Mesenchymal stem cell (in vitro differentiated cells and primary cell): Measurements from ENCODE around the gene PTPRN2.

ENCODE experiments used
- DNase-seq: peaks from one replicate; pipeline ENCODE4 v3.0.0-alpha.2; 2013
- H2AFZ ChIP-seq: one replicate; pipeline ENCODE4 v1.6.1; 2013; ENCODE audit warnings: low read depth, mild to moderate bottlenecking, control low read depth, inconsistent platforms, low read length, moderate library complexity
- H2AK5ac ChIP-seq: 2 replicates; pipeline ENCODE4 v1.6.1; 2013; ENCODE audit warnings: low read length, moderate library complexity, mild to moderate bottlenecking, inconsistent platforms; ENCODE audit not compliant: severe bottlenecking
- H2BK120ac ChIP-seq: one replicate; pipeline ENCODE4 v1.6.1; 2013; ENCODE audit warnings: low read depth, mild to moderate bottlenecking, inconsistent platforms, low read length, moderate library complexity
- H2BK12ac ChIP-seq, 2 experiments: one replicate each; pipeline ENCODE4 v1.6.1; 2013; ENCODE audit warnings: inconsistent platforms in 2 of 2, low read length in 2 of 2, mild to moderate bottlenecking in 2 of 2, moderate library complexity in 2 of 2, control low read depth in 1 of 2
- H2BK15ac ChIP-seq: one replicate; pipeline ENCODE4 v1.6.1; 2013; ENCODE audit warnings: mild to moderate bottlenecking, low read depth, inconsistent platforms; ENCODE audit not compliant: poor library complexity, severe bottlenecking
- H2BK5ac ChIP-seq: 2 replicates; pipeline ENCODE4 v1.6.1; 2013; ENCODE audit warnings: low read depth, mild to moderate bottlenecking, low read length, control low read depth, inconsistent platforms; ENCODE audit not compliant: poor library complexity, severe bottlenecking
- H3K14ac ChIP-seq, 2 experiments: one replicate each; pipeline ENCODE4 v1.6.1; 2013; ENCODE audit warnings: inconsistent platforms in 2 of 2, low read length in 2 of 2, control low read depth in 1 of 2, mild to moderate bottlenecking in 1 of 2, moderate library complexity in 1 of 2
- H3K18ac ChIP-seq, 2 experiments: one replicate each; pipeline ENCODE4 v1.6.1; 2013; ENCODE audit warnings: inconsistent platforms in 2 of 2, low read length in 2 of 2, control low read depth in 1 of 2, low read depth in 1 of 2, mild to moderate bottlenecking in 1 of 2
- H3K23ac ChIP-seq, 2 experiments: one replicate each; pipeline ENCODE4 v1.6.1; 2013; ENCODE audit warnings: inconsistent platforms in 2 of 2, low read length in 2 of 2, mild to moderate bottlenecking in 2 of 2, moderate library complexity in 2 of 2, control low read depth in 1 of 2
- H3K27ac ChIP-seq: 2 replicates; pipeline ENCODE4 v1.5.1; 2013; ENCODE audit warnings: mild to moderate bottlenecking, moderate library complexity, low read length, control low read depth, inconsistent platforms; ENCODE audit not compliant: poor library complexity, severe bottlenecking
- H3K27me3 ChIP-seq, 2 experiments: 2 replicates each; pipeline versions ENCODE4 v1.6.1 to v1.7.0; 2013; ENCODE audit warnings: low read length in 2 of 2, mild to moderate bottlenecking in 2 of 2, moderate library complexity in 2 of 2, control low read depth in 1 of 2, inconsistent platforms in 1 of 2; ENCODE audit not compliant: control insufficient read depth in 1 of 2, insufficient read depth in 1 of 2
- H3K36me3 ChIP-seq, 2 experiments: 2 replicates each; pipeline versions ENCODE4 v1.6.1 to v1.7.0; 2013; ENCODE audit warnings: low read length in 2 of 2, control low read depth in 1 of 2, inconsistent platforms in 1 of 2, low read depth in 1 of 2, mild to moderate bottlenecking in 1 of 2; ENCODE audit not compliant: insufficient read depth in 2 of 2, control insufficient read depth in 1 of 2
- H3K4ac ChIP-seq, 2 experiments: one replicate each; pipeline ENCODE4 v1.6.1; 2013; ENCODE audit warnings: inconsistent platforms in 2 of 2, low read length in 2 of 2, mild to moderate bottlenecking in 2 of 2, moderate library complexity in 2 of 2, control low read depth in 1 of 2, low read depth in 1 of 2
- H3K4me1 ChIP-seq: 2 replicates; pipeline ENCODE4 v1.6.1; 2013; ENCODE audit warnings: low read depth, low read length, control low read depth; ENCODE audit not compliant: control insufficient read depth, insufficient read depth
- H3K4me2 ChIP-seq: 2 replicates; pipeline ENCODE4 v1.6.1; 2013; ENCODE audit warnings: low read length, mild to moderate bottlenecking, inconsistent platforms; ENCODE audit not compliant: poor library complexity, severe bottlenecking
- H3K4me3 ChIP-seq, 2 experiments: 2 replicates each; pipeline versions ENCODE4 v1.5.1 to v1.7.0; 2013; ENCODE audit warnings: low read length in 2 of 2, mild to moderate bottlenecking in 2 of 2, control low read depth in 1 of 2, low read depth in 1 of 2; ENCODE audit not compliant: insufficient read depth in 1 of 2
- H3K79me1 ChIP-seq: replicated peaks from 2 replicates; pipeline ENCODE4 v1.6.1; 2013; ENCODE audit warnings: mild to moderate bottlenecking, control low read depth, low read length, inconsistent platforms; ENCODE audit not compliant: poor library complexity, severe bottlenecking
- H3K9ac ChIP-seq: 2 replicates; pipeline ENCODE4 v1.7.0; 2013; ENCODE audit warnings: mild to moderate bottlenecking, low read length, moderate library complexity
- H3K9me3 ChIP-seq: 2 replicates; pipeline ENCODE4 v1.7.0; 2013; ENCODE audit warnings: mild to moderate bottlenecking, low read length; ENCODE audit not compliant: control insufficient read depth
- H4K8ac ChIP-seq: one replicate; pipeline ENCODE4 v1.6.1; 2013; ENCODE audit warnings: inconsistent platforms, mild to moderate bottlenecking, low read length, moderate library complexity
- H4K91ac ChIP-seq: one replicate; pipeline ENCODE4 v1.6.1; 2013; ENCODE audit warnings: mild to moderate bottlenecking, low read length, inconsistent platforms
- WGBS: methylation state at CpG from one replicate; pipeline ENCODE4 v1.1.7; 2013; ENCODE audit warnings: mixed read lengths; 5-methylcytosine and 5-hydroxymethylcytosine counted together

PTPRN2 gene

GRCh38 chr7:158246960-158247673, 340.5 kb downstream of the PTPRN2 start:
- Histone ChIP-seq H3K27ac (no peak overlapping the region), H3K4ac (no peak overlapping the region), H4K91ac (no peak overlapping the region), H2BK120ac (no peak overlapping the region), H2AK5ac (no peak overlapping the region), H3K36me3 (no peaks in the 10 kb centered on the region), H3K23ac (no peak overlapping the region), H3K27me3 (no peaks in the 10 kb centered on the region), H3K14ac (no peak overlapping the region), H3K9ac (no peak overlapping the region), H3K18ac (no peak overlapping the region), H3K4me2 (no peak overlapping the region), H2BK12ac (no peak overlapping the region), H2BK5ac (no peak overlapping the region), H2AFZ (no peak overlapping the region), H3K79me1 (no peaks in the 10 kb centered on the region), H2BK15ac (no peak overlapping the region), H4K8ac (no peak overlapping the region), H3K9me3 (peaks cover 29% of the 10 kb centered on the region), H3K4me1 (no peaks in the 10 kb centered on the region), H3K4me3 (no peak overlapping the region)
- DNase-seq = no peak
- WGBS = 81% methylated on average over 17 of the region's 28 CpGs

DNA sequence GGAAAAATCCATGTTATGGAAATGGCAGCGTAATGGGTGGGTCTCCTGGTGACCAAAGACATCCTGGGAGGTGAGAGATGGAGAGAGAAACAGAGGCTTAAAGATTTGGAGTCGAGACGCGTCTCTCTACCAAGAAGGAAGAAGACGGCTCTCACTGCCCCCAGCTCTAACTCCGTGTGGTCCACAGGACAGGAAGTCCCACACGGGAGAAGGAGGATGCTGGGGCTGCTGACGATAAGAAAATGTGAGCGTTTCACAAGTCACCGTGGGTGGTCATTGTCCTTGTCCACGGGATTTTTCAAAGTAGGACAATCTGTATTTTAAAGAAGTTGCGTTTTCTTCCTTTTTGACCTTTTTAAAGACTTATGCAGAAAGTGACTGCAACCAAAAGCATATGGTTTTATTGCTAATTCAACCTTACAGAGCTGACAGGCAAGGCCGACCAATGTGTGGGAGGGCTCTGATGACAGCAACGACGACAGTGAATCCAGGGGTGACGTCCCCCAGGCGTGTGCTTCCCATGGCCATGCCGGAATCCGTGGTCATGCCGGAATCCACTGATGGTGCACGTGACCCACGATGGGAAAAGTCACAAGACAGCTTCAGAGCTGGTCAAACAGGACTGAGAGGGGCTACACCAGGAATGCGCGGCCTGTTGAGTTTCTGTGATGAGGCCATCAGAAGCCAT, 341.2 kb downstream of the PTPRN2 start:
- Histone ChIP-seq H3K9me3 (peaks cover 26% of the 10 kb centered on the region), H3K27me3 (no peaks in the 10 kb centered on the region), H3K18ac (no peak overlapping the region), H2BK5ac (no peak overlapping the region), H2AK5ac (no peak overlapping the region), H3K27ac (no peak overlapping the region), H3K14ac (no peak overlapping the region), H3K4me3 (no peak overlapping the region), H3K4ac (no peak overlapping the region), H2AFZ (no peak overlapping the region), H3K4me1 (no peaks in the 10 kb centered on the region), H2BK12ac (no peak overlapping the region), H3K23ac (no peak overlapping the region), H3K79me1 (no peaks in the 10 kb centered on the region), H4K91ac (no peak overlapping the region), H3K9ac (no peak overlapping the region), H3K36me3 (no peaks in the 10 kb centered on the region), H2BK120ac (no peak overlapping the region), H2BK15ac (no peak overlapping the region), H4K8ac (no peak overlapping the region), H3K4me2 (no peak overlapping the region)
- DNase-seq = no peak
- 86% methylated on average over 24 of the region's 24 CpGs for WGBS

GRCh38 chr7:158245724-158246041, 341.9 kb downstream of the PTPRN2 start:
- Histone ChIP-seq H3K27me3 (no peaks in the 10 kb centered on the region), H3K4me2 (no peak overlapping the region), H4K8ac (no peak overlapping the region), H3K4ac (no peak overlapping the region), H3K14ac (no peak overlapping the region), H2AFZ (no peak overlapping the region), H2AK5ac (no peak overlapping the region), H3K79me1 (no peaks in the 10 kb centered on the region), H2BK15ac (no peak overlapping the region), H3K4me3 (no peak overlapping the region), H3K18ac (no peak overlapping the region), H2BK120ac (no peak overlapping the region), H3K9me3 (peaks cover 21% of the 10 kb centered on the region), H2BK12ac (no peak overlapping the region), H3K36me3 (no peaks in the 10 kb centered on the region), H2BK5ac (no peak overlapping the region), H3K4me1 (no peaks in the 10 kb centered on the region), H3K27ac (no peak overlapping the region), H4K91ac (no peak overlapping the region), H3K9ac (no peak overlapping the region), H3K23ac (no peak overlapping the region)
- no peak for DNase-seq
- WGBS = 92% methylated on average over 12 of the region's 12 CpGs

GRCh38 chr7:158244873-158245723, 342.5 kb downstream of the PTPRN2 start:
- Histone ChIP-seq H3K4ac (no peak overlapping the region), H2BK12ac (no peak overlapping the region), H2BK5ac (no peak overlapping the region), H3K18ac (no peak overlapping the region), H3K9me3 (peaks cover 21% of the 10 kb centered on the region), H3K27ac (no peak overlapping the region), H2AK5ac (no peak overlapping the region), H2AFZ (no peak overlapping the region), H3K4me1 (no peaks in the 10 kb centered on the region), H3K79me1 (no peaks in the 10 kb centered on the region), H3K36me3 (no peaks in the 10 kb centered on the region), H3K14ac (no peak overlapping the region), H4K8ac (no peak overlapping the region), H3K9ac (no peak overlapping the region), H3K4me3 (no peak overlapping the region), H4K91ac (no peak overlapping the region), H2BK15ac (no peak overlapping the region), H3K27me3 (no peaks in the 10 kb centered on the region), H3K4me2 (no peak overlapping the region), H2BK120ac (no peak overlapping the region), H3K23ac (no peak overlapping the region)
- 90% methylated on average over 40 of the region's 40 CpGs for whole genome bisulfite sequencing
- no peak for DNase-seq
